ENCODE measurements around the gene TM9SF4.

The TM9SF4 gene

DNA sequence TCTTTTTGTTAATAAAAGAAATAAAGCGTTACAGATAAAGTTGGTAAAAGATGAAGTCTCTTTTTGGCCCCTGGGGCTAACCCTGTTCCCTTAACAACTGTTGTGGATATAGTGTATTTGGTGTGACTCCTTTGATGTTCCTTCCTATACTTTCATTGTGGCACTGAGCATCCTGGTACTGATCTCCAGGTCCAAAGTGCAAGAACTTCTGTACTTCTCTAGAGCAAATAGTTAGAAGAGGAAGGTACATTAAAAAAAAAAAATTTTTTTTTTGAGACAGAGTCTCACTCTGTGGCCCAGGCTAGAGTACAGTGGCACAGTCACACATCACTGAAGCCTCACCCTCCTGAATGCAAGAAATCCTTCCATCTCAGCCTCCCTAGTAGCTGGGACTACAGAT, 104.4 kb downstream of the TM9SF4 start:
- no peak for DNase-seq

DNA sequence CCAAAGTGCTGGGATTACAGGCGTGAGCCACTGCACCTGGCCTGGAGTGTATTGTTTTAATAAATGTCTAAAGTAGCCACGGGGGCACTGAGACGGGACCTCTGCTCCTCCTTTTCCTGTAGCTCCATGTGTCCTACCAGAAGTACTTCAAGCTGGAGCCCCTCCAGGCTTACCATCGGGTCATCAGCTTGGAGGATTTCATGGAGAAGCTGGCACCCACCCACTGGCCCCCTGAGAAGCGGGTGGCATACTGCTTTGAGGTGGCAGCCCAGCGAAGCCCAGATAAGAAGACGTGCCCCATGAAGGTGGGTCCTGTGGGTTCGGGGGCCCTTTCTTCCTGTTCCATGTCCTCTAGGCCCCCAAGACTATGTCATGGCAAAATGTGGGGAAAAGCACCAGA, 105.6 kb downstream of the TM9SF4 start:
- no peak for DNase-seq

DNA sequence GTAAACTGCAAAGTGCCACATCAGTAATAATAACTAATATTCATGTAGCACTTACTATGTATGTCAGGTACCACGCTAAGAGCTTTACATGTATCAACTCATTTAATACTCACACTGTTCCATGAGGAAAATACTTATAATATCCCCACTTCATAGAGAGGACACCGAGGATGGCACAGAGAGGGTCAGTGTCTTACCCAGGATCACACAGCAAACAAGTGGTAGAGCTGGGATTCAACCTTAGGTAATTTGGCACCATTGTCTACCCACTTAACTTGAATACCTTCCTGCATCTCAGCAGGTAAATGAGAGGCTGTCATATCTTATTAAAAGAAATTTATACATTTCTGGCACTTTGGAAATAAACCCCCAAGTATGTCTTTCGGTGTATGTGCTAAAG, 106.2 kb downstream of the TM9SF4 start:
- DNase-seq = no peak

- no peak for DNase-seq
These were observed 106.9 kb downstream of the TM9SF4 start for GRCh38 chr20:32216179-32217142.
